Measurements from ENCODE around the gene CABP1.

- TF ChIP-seq, protein P1, sequence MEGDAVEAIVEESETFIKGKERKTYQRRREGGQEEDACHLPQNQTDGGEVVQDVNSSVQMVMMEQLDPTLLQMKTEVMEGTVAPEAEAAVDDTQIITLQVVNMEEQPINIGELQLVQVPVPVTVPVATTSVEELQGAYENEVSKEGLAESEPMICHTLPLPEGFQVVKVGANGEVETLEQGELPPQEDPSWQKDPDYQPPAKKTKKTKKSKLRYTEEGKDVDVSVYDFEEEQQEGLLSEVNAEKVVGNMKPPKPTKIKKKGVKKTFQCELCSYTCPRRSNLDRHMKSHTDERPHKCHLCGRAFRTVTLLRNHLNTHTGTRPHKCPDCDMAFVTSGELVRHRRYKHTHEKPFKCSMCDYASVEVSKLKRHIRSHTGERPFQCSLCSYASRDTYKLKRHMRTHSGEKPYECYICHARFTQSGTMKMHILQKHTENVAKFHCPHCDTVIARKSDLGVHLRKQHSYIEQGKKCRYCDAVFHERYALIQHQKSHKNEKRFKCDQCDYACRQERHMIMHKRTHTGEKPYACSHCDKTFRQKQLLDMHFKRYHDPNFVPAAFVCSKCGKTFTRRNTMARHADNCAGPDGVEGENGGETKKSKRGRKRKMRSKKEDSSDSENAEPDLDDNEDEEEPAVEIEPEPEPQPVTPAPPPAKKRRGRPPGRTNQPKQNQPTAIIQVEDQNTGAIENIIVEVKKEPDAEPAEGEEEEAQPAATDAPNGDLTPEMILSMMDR (CRISPR knock-in tag; IDR thresholded peaks at IDR 0.05): no peak
- no peak for TF ChIP-seq MZF1 (CRISPR knock-in tag; IDR thresholded peaks at IDR 0.05; ENCODE audit: borderline replicate concordance)
- no peak for TF ChIP-seq SMAD3 (CRISPR knock-in tag; IDR thresholded peaks at IDR 0.05)
- TF ChIP-seq, protein P2, sequence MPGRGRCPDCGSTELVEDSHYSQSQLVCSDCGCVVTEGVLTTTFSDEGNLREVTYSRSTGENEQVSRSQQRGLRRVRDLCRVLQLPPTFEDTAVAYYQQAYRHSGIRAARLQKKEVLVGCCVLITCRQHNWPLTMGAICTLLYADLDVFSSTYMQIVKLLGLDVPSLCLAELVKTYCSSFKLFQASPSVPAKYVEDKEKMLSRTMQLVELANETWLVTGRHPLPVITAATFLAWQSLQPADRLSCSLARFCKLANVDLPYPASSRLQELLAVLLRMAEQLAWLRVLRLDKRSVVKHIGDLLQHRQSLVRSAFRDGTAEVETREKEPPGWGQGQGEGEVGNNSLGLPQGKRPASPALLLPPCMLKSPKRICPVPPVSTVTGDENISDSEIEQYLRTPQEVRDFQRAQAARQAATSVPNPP (CRISPR knock-in tag; IDR thresholded peaks at IDR 0.05): no peak
- no peak for TF ChIP-seq FOXA3 (CRISPR knock-in tag; IDR thresholded peaks at IDR 0.05)
- TF ChIP-seq ZNF792 (CRISPR knock-in tag; IDR thresholded peaks at IDR 0.05): no peak
- no peak for TF ChIP-seq JUND (CRISPR knock-in tag; IDR thresholded peaks at IDR 0.05)
Measured at GRCh38 chr12:120702637-120703036, 62.2 kb downstream of the CABP1 start.
